SK-N-MC (cell line): ENCODE results near the gene UMOD.

Source experiments
- DNase-seq: peaks from one replicate; pipeline ENCODE4 v3.0.0-alpha.2; 2011; ENCODE audit warnings: low read depth, low spot score
- H3K27ac ChIP-seq: fragments of 200-600 bp; sonication (generic); 2 replicates; pipeline ENCODE4 v1.5.1; 2016; ENCODE audit warnings: mixed run types
- H3K36me3 ChIP-seq: fragments of 200-600 bp; sonication (generic); 2 replicates; pipeline ENCODE4 v1.6.1; 2017; ENCODE audit warnings: antibody characterized with exemption, low read length, mixed read lengths; ENCODE audit not compliant: insufficient read depth
- H3K4me3 ChIP-seq: fragments of 200-600 bp; sonication (generic); 2 replicates; pipeline ENCODE4 v1.5.1; 2016
- H3K9ac ChIP-seq: fragments of 200-600 bp; sonication (generic); 2 replicates; pipeline ENCODE4 v1.8.0; 2017; ENCODE audit warnings: mixed run types, mixed read lengths; ENCODE audit not compliant: insufficient read length
- H3K9me3 ChIP-seq: fragments of 200-600 bp; sonication (generic); 2 replicates; pipeline ENCODE4 v1.6.1; 2017; ENCODE audit warnings: low read depth, mild to moderate bottlenecking, antibody characterized with exemption, low read length, moderate library complexity, mixed read lengths
- EZH2 ChIP-seq: fragments of 200-600 bp; sonication (generic); IDR thresholded peaks from one replicate; pipeline ENCODE4 v1.6.1; 2017; ENCODE audit warnings: antibody characterized with exemption
- FOXP2 ChIP-seq: optimal IDR thresholded peaks from 2 replicates; pipeline ENCODE3; 2011; ENCODE audit warnings: mild to moderate bottlenecking, moderate library complexity; ENCODE audit not compliant: insufficient read depth; ENCODE audit errors: extremely low read length, control extremely low read depth
- POLR2AphosphoS5 ChIP-seq: IDR thresholded peaks from 2 replicates; pipeline ENCODE4 v1.6.1; 2012; ENCODE audit warnings: mild to moderate bottlenecking, low read depth, low read length, borderline replicate concordance

UMOD gene

DNA sequence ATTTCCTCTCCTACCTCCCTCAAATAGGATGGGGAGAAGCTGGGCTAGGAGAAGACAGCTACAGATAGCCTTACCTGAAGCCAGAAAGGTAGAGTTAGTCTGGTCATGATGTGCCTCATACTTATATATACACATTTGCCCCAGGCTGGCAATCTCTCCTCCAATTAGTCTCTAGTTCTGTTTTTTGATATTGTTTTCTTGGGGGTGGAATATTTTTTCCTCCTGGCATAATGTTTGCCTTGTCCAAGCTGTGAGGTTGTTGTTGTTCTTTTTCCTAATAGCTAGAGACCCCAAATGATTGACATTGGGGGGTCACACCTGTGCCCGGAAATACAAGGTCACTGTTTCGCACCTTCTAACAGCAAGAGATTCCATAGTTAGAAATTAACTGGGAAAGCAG is at the start of gene UMOD:
TSS of gene UMOD (minus strand) at position 101 of the 400 bp plus-strand sequence. CDS start 1,978 bp downstream, outside the sequence.
- H3K4me3 ChIP-seq: no peak within 1 kb of the TSS
- no peak within 1 kb of the TSS for H3K9ac ChIP-seq
- no peak for TF ChIP-seq FOXP2
- TF ChIP-seq EZH2: no peak
- TF ChIP-seq POLR2AphosphoS5: no peak
- no peak for DNase-seq
- H3K9me3 ChIP-seq: no peaks in the 10 kb centered on the region
- no peaks in the 10 kb centered on the region for H3K36me3 ChIP-seq
- no peak within 1 kb of the TSS for H3K27ac ChIP-seq

- Histone ChIP-seq H3K27ac (no peak overlapping the region), H3K36me3 (no peaks in the 10 kb centered on the region), H3K9me3 (no peaks in the 10 kb centered on the region), H3K9ac (no peak overlapping the region), H3K4me3 (no peak overlapping the region)
- DNase-seq: no peak
- TF ChIP-seq FOXP2 (no peak), POLR2AphosphoS5 (no peak), EZH2 (no peak)
These were observed 49.0 kb upstream of the UMOD start for GRCh38 chr16:20401475-20402016.

DNA sequence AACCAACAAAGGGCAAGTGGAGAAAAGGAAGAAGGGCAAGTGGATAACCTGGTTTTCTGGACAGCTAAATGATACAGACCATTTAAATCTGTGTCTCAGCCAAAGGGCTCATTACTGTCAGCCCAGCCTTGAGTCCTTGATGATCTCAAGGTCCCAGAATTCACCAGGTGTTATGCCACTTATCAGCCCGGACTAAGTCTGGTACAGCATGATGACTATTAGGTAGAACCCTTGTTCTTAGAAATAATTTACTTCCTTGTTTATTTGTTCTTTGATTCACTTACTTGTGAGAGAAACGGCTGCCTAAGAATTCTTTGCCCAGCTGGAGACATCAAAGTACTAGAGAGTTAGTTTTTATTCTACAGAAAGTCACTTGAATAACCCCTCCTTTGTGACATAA is 48.6 kb upstream of the UMOD start:
- DNase-seq: no peak
- H3K9ac ChIP-seq: no peak overlapping the region
- H3K27ac ChIP-seq: no peak overlapping the region
- no peaks in the 10 kb centered on the region for H3K9me3 ChIP-seq
- no peaks in the 10 kb centered on the region for H3K36me3 ChIP-seq
- TF ChIP-seq POLR2AphosphoS5: no peak
- TF ChIP-seq FOXP2: no peak
- no peak for TF ChIP-seq EZH2
- no peak overlapping the region for H3K4me3 ChIP-seq

- Histone ChIP-seq H3K27ac (no peak overlapping the region), H3K4me3 (no peak overlapping the region), H3K9me3 (no peaks in the 10 kb centered on the region), H3K9ac (no peak overlapping the region), H3K36me3 (no peaks in the 10 kb centered on the region)
- TF ChIP-seq EZH2 (no peak), FOXP2 (no peak), POLR2AphosphoS5 (no peak)
- no peak for DNase-seq
These were observed 46.7 kb upstream of the UMOD start for GRCh38 chr16:20399185-20399584.

GRCh38 chr16:20398603-20399002 is 46.1 kb upstream of the UMOD start:
- Histone ChIP-seq H3K9me3 (no peaks in the 10 kb centered on the region), H3K36me3 (no peaks in the 10 kb centered on the region), H3K4me3 (no peak overlapping the region), H3K27ac (no peak overlapping the region), H3K9ac (no peak overlapping the region)
- TF ChIP-seq EZH2: no peak
- TF ChIP-seq FOXP2: no peak
- TF ChIP-seq POLR2AphosphoS5: no peak
- no peak for DNase-seq

DNA sequence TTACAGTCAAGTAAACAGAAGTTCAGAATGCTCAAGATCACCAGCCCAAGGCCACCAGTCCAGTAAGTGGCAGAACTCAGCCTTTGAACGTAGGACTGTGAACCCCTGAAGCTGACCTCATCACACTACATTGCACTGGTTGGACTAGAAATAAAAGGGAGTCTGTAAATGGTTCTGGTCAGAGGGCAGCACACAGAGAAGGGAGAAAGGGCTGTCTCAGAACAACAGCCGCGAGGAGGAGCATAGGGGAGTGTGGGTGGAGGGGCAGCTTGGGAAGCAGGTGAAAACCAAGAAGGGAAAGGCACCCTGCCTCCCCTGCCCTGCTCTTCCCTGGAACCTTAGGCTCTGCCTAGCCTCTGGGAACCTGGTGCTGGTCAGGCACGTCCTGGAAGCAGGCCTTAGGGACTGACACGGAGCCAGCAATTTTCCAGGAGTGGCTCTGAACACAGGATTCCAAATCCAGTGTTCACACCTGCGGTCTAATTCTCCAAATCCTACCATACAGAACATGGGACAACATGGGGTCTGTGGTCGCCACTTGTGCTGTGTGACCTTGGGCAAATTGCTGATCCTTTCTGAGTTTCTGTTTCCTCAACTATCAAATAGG is 45.1 kb upstream of the UMOD start:
- Histone ChIP-seq H3K36me3 (no peaks in the 10 kb centered on the region), H3K4me3 (no peak overlapping the region), H3K9ac (no peak overlapping the region), H3K27ac (no peak overlapping the region), H3K9me3 (no peaks in the 10 kb centered on the region)
- TF ChIP-seq FOXP2 (no peak), EZH2 (no peak), POLR2AphosphoS5 (no peak)
- no peak for DNase-seq

DNA sequence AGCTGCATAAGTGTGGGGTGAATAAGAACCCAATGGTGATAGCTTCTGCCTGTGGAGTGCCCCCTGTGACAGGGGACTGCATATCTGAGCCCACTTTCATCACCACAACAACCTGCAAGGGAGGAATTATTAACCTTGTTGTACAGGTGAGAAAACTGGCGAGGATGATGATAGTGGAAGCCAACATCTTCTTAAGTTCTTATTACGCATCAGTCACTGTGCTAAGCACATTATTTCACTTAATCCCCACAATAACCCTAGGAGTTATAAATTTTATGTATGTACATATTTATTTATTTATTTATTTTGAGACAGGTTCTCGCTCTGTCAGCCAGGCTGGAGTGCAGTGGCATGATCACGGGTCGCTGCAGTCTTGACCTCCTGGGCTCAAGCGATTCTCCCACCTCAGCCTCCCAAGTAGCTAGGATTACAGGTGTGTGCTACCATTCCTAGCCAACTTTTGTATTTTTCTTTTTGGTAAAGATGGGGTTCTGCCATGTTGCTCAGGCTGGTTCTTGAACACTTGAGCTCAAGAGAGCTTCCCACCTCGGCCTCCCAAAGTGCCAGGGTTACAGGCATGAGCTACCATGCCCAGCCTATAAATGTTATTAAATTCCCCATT is 44.4 kb upstream of the UMOD start:
- TF ChIP-seq FOXP2 (no peak), EZH2 (no peak), POLR2AphosphoS5 (no peak)
- Histone ChIP-seq H3K36me3 (no peaks in the 10 kb centered on the region), H3K9ac (no peak overlapping the region), H3K4me3 (no peak overlapping the region), H3K9me3 (no peaks in the 10 kb centered on the region), H3K27ac (no peak overlapping the region)
- DNase-seq: no peak

DNA sequence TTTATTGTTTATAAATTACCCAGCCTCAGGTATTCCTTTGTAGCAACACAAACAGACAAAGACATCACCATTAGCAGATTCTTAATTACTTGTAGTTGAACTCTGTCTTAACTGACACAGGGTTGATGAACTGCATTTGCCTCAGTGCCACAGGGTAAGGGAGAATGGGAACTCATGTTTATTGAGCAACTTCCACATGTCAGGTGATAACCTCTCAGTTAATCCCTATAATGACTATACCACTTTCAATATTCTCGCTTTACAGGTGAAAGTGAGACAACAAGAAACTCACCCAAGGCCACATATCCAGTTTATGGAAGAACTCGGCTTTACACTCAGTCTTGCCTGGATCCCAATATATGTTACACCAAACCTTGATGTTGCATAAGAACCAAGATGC is 43.4 kb upstream of the UMOD start:
- no peak for DNase-seq
- TF ChIP-seq FOXP2: no peak
- TF ChIP-seq POLR2AphosphoS5: no peak
- no peak for TF ChIP-seq EZH2
- Histone ChIP-seq H3K36me3 (no peaks in the 10 kb centered on the region), H3K9ac (no peak overlapping the region), H3K27ac (no peak overlapping the region), H3K4me3 (no peak overlapping the region), H3K9me3 (no peaks in the 10 kb centered on the region)
